ENCODE data around the gene WASHC4.

DNA sequence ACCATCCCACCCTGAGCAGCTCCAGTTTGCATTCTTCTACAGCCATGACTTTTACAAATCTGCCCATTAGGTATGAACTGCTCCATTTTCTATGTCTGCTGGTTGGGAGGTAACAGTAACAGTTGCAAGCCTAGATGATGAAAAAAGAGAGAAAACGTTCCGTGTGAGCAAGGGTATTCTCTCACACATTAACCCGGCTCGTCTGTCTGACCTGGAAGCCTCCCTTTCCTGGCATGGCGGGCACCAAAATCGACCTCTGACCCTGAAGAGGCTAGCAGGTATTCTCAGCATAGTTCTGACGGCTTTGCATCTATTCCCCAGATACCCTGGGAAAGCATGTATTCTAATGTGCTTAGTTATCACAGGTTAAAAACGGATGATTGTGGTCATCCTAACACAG lies 96.6 kb downstream of the WASHC4 start:
- no peak for TF ChIP-seq NR3C1 (CRISPR knock-in tag; conservative IDR thresholded peaks at IDR 0.05; ENCODE audit: low read depth)
- TF ChIP-seq ATF1 (CRISPR knock-in tag; IDR thresholded peaks at IDR 0.05) = no peak
- TF ChIP-seq, protein P1, sequence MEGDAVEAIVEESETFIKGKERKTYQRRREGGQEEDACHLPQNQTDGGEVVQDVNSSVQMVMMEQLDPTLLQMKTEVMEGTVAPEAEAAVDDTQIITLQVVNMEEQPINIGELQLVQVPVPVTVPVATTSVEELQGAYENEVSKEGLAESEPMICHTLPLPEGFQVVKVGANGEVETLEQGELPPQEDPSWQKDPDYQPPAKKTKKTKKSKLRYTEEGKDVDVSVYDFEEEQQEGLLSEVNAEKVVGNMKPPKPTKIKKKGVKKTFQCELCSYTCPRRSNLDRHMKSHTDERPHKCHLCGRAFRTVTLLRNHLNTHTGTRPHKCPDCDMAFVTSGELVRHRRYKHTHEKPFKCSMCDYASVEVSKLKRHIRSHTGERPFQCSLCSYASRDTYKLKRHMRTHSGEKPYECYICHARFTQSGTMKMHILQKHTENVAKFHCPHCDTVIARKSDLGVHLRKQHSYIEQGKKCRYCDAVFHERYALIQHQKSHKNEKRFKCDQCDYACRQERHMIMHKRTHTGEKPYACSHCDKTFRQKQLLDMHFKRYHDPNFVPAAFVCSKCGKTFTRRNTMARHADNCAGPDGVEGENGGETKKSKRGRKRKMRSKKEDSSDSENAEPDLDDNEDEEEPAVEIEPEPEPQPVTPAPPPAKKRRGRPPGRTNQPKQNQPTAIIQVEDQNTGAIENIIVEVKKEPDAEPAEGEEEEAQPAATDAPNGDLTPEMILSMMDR (IDR thresholded peaks at IDR 0.05) = no peak
- no peak for TF ChIP-seq CBFB (CRISPR knock-in tag; IDR thresholded peaks at IDR 0.05; ENCODE audit: low read depth)
- no peak for TF ChIP-seq CREM (CRISPR knock-in tag; IDR thresholded peaks at IDR 0.05)
- no peak for TF ChIP-seq RELA (CRISPR knock-in tag; IDR thresholded peaks at IDR 0.05; ENCODE audit: borderline replicate concordance)
